GM12865 (cell line): ENCODE results near the gene LRG1.
A peak's percentile ranks its signal among the peaks of the same experiment; 100 is the strongest.

Experiments used
- DNase-seq: peaks from one replicate; pipeline ENCODE4 v3.0.0; 2010; ENCODE audit warnings: low read depth
- H3K4me3 ChIP-seq: 2 replicates; pipeline ENCODE4 v1.5.1; 2011; ENCODE audit warnings: mild to moderate bottlenecking, low read depth, low read length, control low read depth
- CTCF ChIP-seq: IDR thresholded peaks from 2 replicates; pipeline ENCODE4 v1.5.1; 2011; ENCODE audit warnings: low read length, control low read depth, low read depth, inconsistent platforms; ENCODE audit not compliant: insufficient read depth; ENCODE audit errors: missing control alignments

LRG1 gene

DNA sequence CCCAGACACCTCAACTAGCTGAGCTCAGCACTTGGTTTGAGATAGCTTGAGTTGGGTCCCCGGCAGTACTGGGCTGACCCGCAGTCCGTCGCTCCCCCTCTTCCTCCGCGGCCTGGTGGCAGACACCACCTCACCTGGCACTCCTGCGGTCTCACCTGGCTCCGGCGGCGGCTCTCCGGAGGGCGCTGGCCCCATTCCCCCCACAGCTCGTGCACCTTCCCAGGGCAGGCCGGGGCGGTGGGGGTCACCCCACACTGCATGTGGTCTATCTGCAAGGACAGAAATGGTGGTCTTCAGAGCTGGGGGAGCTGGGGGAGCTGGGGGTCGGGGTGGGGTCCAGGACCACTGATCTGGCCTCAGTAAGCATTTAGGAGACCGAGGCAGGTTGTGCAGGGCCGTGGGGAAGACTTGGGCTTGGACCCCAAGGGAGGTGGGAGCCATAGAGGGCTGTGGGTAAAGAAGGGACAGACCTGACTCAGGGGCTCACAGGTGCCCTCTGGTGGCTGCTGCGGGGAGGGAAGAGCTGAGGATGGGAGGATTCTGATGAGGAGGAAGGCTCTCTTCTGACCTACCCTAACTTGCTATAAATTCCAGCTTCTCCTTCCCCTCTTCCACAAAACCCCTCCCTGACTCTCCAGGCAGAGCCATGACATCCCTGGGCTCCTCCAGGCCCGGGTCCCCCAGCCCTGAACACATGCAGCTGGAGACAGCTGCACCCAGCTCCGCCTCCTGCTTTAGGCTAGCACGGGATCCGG is 14.9 kb downstream of the LRG1 start:
- peak; percentile 62 for DNase-seq
- peak; percentile 91 for TF ChIP-seq CTCF
- no peak overlapping the region for H3K4me3 ChIP-seq

DNA sequence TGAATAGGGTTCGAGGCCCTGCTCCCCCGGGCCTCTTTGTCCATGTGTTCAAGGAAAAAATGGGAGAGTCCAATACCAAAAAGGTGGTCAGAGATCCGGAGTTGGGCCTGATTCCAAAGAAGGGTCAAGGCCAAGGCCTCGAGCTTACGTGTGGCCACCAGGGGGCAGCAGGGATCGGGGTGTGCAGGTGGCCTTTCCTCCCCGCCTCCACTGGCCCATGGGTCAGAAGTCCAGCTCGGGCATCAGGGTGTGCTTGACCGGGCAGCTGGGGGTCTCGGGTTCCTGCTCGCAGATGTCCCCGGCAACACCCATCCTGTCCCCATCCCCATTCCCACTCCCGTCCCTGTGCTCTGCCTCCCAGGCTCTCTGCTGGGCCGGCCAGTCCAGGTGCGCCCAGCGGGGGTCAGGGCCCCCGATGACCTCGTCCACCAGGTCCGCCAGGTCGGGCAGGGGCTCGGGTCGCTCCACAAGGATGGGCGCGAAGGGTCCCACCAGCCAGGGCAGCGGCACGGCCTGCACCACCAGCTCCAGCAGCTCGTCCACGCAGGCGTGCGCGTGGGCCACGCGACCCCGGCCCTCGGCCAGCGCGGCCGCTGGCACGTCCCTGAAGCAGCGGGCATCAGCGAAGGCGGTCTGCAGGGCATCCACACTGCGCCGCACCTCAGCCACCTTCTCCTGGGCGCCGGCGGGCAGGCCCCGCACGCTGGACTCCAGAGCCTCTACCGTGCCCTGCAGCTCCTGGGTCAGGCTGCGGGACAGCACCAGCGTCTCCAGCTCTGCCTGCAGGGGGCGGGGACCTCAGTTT is 16.3 kb downstream of the LRG1 start:
- DNase-seq, result peak; percentile 54
- no peak overlapping the region for H3K4me3 ChIP-seq
- TF ChIP-seq CTCF, result peak; percentile 73

GRCh38 chr19:4522291-4523002 is 17.4 kb downstream of the LRG1 start:
- DNase-seq, result no peak
- no peak overlapping the region for H3K4me3 ChIP-seq
- TF ChIP-seq CTCF, result no peak

DNA sequence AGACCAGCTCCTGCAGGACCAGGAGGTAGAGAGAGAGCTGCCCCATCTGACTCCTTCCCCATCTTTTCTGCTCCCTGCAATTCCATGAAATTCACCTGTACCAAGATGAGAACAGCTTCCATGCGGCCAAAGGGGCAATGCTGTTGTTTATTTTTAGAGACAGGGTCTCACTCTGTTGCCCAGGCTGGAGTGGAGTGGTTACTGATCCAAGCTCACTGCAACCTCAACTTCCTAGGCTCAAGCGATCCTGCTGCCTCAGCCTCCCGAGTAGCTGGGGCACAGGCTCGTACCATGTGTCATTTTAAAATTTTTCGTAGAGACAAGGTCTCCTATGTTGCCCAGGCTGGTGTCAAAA is 18.0 kb downstream of the LRG1 start:
- no peak overlapping the region for H3K4me3 ChIP-seq
- TF ChIP-seq CTCF, result no peak

GRCh38 chr19:4521170-4521887 is 18.5 kb downstream of the LRG1 start:
- H3K4me3 ChIP-seq, result no peak overlapping the region
- DNase-seq, result no peak
- no peak for TF ChIP-seq CTCF

More for the DNA sequence above, 18.0 kb downstream of the LRG1 start:
- no peak for DNase-seq

GRCh38 chr19:4519521-4520277 is 20.1 kb downstream of the LRG1 start:
- no peak overlapping the region for H3K4me3 ChIP-seq
- no peak for TF ChIP-seq CTCF
- no peak for DNase-seq
